Measurements from ENCODE around the gene MBNL2. TPM values are rescaled to one million over a fixed set of nuclear protein-coding genes. Genes with fewer than 3 reads are reported as not detected.

Gene MBNL2
- total and polyA plus RNA-seq, 2 experiments from 2014 or later, result 27.4 to 97.9 TPM

- peak; percentile 36 for DNase-seq (ENCODE audit: low spot score)
- no peaks in the 10 kb centered on the region for H3K4me1 ChIP-seq (ENCODE audit: insufficient read depth)
- H3K27ac ChIP-seq, result no peak overlapping the region
Measured at GRCh38 chr13:97212601-97213040, 9.5 kb upstream of the MBNL2 start.

GRCh38 chr13:97214921-97215320, 7.2 kb upstream of the MBNL2 start:
- H3K9me2 ChIP-seq (replicated peaks; ENCODE audit: insufficient read depth), result no peaks in the 10 kb centered on the region
- no peak overlapping the region for H3K4me3 ChIP-seq
- 90% methylated on average over 3 of the region's 3 CpGs for WGBS (ENCODE audit: low lambda C conversion rate, missing lambda C conversion rate)
- H3K27ac ChIP-seq, result no peak overlapping the region
- H3K4me1 ChIP-seq (ENCODE audit: insufficient read depth), result no peaks in the 10 kb centered on the region
- no peaks in the 10 kb centered on the region for H4K20me1 ChIP-seq (ENCODE audit: insufficient read depth, poor library complexity, severe bottlenecking)
- H3K9me3 ChIP-seq (ENCODE audit: low read depth), result no peaks in the 10 kb centered on the region
- no peaks in the 10 kb centered on the region for H3K27me3 ChIP-seq
- no peaks in the 10 kb centered on the region for H3K36me3 ChIP-seq (replicated peaks; ENCODE audit: insufficient read depth, low read depth)
- no peak for TF ChIP-seq CTCF (IDR thresholded peaks at IDR 0.05; ENCODE audit: poor library complexity)
- H3K4me2 ChIP-seq, result no peak overlapping the region
- no peaks in the 10 kb centered on the region for H3K79me2 ChIP-seq
- H2AFZ ChIP-seq, result no peak overlapping the region
- DNase-seq (ENCODE audit: low spot score), result no peak

More at GRCh38 chr13:97212601-97213040, 9.5 kb upstream of the MBNL2 start:
- H3K4me3 ChIP-seq, result no peak overlapping the region
- WGBS (ENCODE audit: low lambda C conversion rate, missing lambda C conversion rate), result 53% methylated on average over 4 of the region's 4 CpGs
- no peak overlapping the region for H3K4me2 ChIP-seq
- TF ChIP-seq EZH2 (IDR thresholded peaks at IDR 0.05; ENCODE audit: borderline replicate concordance) (no peak), EZH2phosphoT487 (IDR thresholded peaks at IDR 0.05; ENCODE audit: low read depth, severe bottlenecking, unreplicated experiment) (no peak), CTCF (IDR thresholded peaks at IDR 0.05; ENCODE audit: poor library complexity) (peak; percentile 48)
- H3K27me3 ChIP-seq, result no peaks in the 10 kb centered on the region
- no peaks in the 10 kb centered on the region for H3K79me2 ChIP-seq
- no peaks in the 10 kb centered on the region for H3K9me2 ChIP-seq (replicated peaks; ENCODE audit: insufficient read depth)
- no peaks in the 10 kb centered on the region for H3K36me3 ChIP-seq (replicated peaks; ENCODE audit: insufficient read depth, low read depth)
- H3K9me3 ChIP-seq (ENCODE audit: low read depth), result no peaks in the 10 kb centered on the region
- no peaks in the 10 kb centered on the region for H4K20me1 ChIP-seq (ENCODE audit: insufficient read depth, poor library complexity, severe bottlenecking)
- no peak overlapping the region for H2AFZ ChIP-seq

DNA sequence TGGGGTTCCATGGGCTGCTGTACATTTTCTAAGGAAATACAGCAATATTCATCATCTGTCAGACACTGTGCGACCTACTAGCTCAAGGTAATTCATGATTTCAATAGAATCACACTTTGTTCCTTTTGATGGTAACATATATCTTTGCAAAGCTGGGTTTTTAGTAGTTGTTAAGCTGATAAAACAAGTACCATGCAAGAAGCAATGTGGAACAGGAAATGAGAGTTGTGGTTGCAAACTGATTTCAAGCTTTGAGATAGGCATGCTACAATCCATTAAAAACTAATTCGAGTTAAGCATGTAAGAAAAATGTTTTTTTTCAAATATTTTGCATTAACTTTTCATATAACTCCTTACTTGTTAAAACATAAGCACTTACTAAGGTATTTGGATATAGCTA, 6.8 kb upstream of the MBNL2 start:
- DNase-seq (ENCODE audit: low spot score), result no peak
- H3K27ac ChIP-seq, result no peak overlapping the region
- no peak overlapping the region for H3K4me3 ChIP-seq
- H3K4me2 ChIP-seq, result no peak overlapping the region
- no peaks in the 10 kb centered on the region for H3K9me2 ChIP-seq (replicated peaks; ENCODE audit: insufficient read depth)
- TF ChIP-seq CTCF (IDR thresholded peaks at IDR 0.05; ENCODE audit: poor library complexity) (no peak), EZH2 (IDR thresholded peaks at IDR 0.05; ENCODE audit: borderline replicate concordance) (no peak), EZH2phosphoT487 (IDR thresholded peaks at IDR 0.05; ENCODE audit: low read depth, severe bottlenecking, unreplicated experiment) (no peak)
- H2AFZ ChIP-seq, result no peak overlapping the region
- H3K79me2 ChIP-seq, result no peaks in the 10 kb centered on the region
- no peaks in the 10 kb centered on the region for H4K20me1 ChIP-seq (ENCODE audit: insufficient read depth, poor library complexity, severe bottlenecking)
- 83% methylated on average over 2 of the region's 2 CpGs for WGBS (ENCODE audit: low lambda C conversion rate, missing lambda C conversion rate)
- no peaks in the 10 kb centered on the region for H3K36me3 ChIP-seq (replicated peaks; ENCODE audit: insufficient read depth, low read depth)
- no peaks in the 10 kb centered on the region for H3K9me3 ChIP-seq (ENCODE audit: low read depth)
- no peaks in the 10 kb centered on the region for H3K27me3 ChIP-seq
- no peaks in the 10 kb centered on the region for H3K4me1 ChIP-seq (ENCODE audit: insufficient read depth)

DNA sequence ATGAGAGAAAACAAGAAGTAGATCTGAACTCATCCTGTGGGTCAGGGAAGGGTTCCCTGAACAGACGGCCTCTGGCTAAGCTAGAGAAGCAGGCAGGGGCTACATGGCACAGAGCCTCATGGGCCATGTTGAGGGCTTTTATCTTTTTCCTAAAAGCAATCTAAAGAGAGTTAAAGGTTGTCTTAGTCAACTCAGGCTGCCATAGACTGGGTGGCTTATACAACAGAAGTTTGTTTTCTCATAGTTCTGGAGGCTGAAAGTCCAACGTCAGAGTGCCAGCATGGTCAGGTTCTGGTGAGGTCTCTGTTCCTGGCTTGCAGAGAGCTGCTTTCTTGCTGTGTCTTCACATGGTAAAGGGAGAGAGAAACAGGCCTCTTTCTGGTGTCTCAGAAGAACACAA, 2.9 kb upstream of the MBNL2 start:
- H4K20me1 ChIP-seq (ENCODE audit: insufficient read depth, poor library complexity, severe bottlenecking), result no peaks in the 10 kb centered on the region
- H3K27ac ChIP-seq, result no peak overlapping the region
- H3K4me3 ChIP-seq, result no peak overlapping the region
- H3K4me2 ChIP-seq, result no peak overlapping the region
- peaks cover 23% of the 10 kb centered on the region for H3K79me2 ChIP-seq
- H3K9me2 ChIP-seq (replicated peaks; ENCODE audit: insufficient read depth), result no peaks in the 10 kb centered on the region
- H3K4me1 ChIP-seq (ENCODE audit: insufficient read depth), result peaks cover 6% of the 10 kb centered on the region
- no peaks in the 10 kb centered on the region for H3K36me3 ChIP-seq (replicated peaks; ENCODE audit: insufficient read depth, low read depth)
- H3K9me3 ChIP-seq (ENCODE audit: low read depth), result no peaks in the 10 kb centered on the region
- DNase-seq (ENCODE audit: low spot score), result no peak
- no peak overlapping the region for H2AFZ ChIP-seq
- no peaks in the 10 kb centered on the region for H3K27me3 ChIP-seq
- 74% methylated on average over 2 of the region's 2 CpGs for WGBS (ENCODE audit: low lambda C conversion rate, missing lambda C conversion rate)
- TF ChIP-seq CTCF (IDR thresholded peaks at IDR 0.05; ENCODE audit: poor library complexity), result no peak
- TF ChIP-seq EZH2 (IDR thresholded peaks at IDR 0.05; ENCODE audit: borderline replicate concordance), result no peak
- no peak for TF ChIP-seq EZH2phosphoT487 (IDR thresholded peaks at IDR 0.05; ENCODE audit: low read depth, severe bottlenecking, unreplicated experiment)
